HG03432 (cell line): ENCODE data around the gene GABPB1.

Source experiments
- ATAC-seq: cut with Tn5 transposase; IDR thresholded peaks from one replicate; pipeline ENCODE4 v1.9.1; 2021; ENCODE audit warnings: mild to moderate bottlenecking, moderate library complexity; ENCODE audit not compliant: unreplicated experiment

The GABPB1 gene

DNA sequence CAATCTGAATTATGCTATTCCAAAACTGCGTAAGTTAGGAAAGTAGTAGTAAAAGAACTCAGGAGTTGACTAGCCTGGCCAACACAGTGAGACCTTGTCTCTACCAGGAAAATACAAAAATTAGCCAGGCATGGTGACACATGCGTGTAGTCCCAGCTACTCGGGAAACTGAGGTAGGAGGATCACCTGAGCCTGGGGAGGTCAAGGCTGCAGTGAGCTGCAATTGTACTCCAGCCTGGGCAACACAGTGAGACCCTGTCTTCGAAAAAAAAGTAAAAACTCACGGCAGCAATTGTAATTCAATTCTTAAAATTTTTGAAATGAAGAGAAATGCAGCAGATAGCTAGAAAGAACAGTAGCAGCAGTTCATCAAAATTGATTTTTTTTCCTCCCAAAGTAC, 9.7 kb downstream of the GABPB1 start:
- ATAC-seq: no peak

GRCh38 chr15:50344006-50344464, 11.0 kb downstream of the GABPB1 start:
- ATAC-seq: no peak

- ATAC-seq: no peak
Observed at GRCh38 chr15:50341616-50342136, 13.3 kb downstream of the GABPB1 start.

DNA sequence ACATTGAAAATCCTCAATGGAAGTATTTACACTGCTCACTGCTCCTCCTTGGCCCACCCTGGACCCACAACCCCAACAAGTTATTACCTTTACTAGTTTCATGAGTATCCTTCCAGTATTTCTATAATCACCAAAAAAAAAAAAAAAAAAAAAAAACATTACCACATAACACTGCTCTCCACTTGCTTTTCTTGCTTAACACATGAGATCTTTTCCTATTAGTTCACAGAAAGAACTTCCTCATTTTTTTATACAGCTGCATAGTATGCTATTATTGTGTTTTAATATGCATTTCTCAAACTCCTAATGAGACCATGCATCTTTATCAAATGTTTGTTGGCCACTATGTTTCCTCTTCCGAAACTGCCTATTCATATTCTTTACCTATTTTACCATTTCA, 14.6 kb downstream of the GABPB1 start:
- ATAC-seq: no peak

DNA sequence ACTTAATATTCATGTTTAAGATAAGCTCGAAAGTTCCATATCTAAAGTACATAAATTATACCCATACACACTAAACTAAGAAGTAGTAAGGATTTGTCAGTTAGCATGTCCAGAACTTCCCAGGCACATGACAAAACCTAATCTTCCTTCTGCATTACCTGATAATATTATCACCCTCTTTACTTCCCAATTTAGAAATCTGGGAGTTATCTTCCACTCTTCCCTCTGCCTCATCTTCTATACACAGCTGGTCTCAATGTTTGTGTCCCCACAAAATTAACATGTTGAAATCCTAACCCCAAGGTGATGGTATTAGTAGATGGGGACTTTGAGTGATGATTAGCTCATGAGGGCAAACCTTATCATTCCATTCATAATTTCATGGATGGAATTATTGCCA, 15.3 kb downstream of the GABPB1 start:
- no peak for ATAC-seq

- ATAC-seq: no peak
Observed at GRCh38 chr15:50335251-50335650, 19.7 kb downstream of the GABPB1 start.

GRCh38 chr15:50333229-50333628, 21.8 kb downstream of the GABPB1 start:
- no peak for ATAC-seq

GRCh38 chr15:50330921-50331320, 24.1 kb downstream of the GABPB1 start:
- ATAC-seq: peak; percentile 62

GRCh38 chr15:50328116-50328515, 26.9 kb downstream of the GABPB1 start:
- no peak for ATAC-seq

- ATAC-seq: no peak
Observed at GRCh38 chr15:50321680-50322210, 33.3 kb downstream of the GABPB1 start.

DNA sequence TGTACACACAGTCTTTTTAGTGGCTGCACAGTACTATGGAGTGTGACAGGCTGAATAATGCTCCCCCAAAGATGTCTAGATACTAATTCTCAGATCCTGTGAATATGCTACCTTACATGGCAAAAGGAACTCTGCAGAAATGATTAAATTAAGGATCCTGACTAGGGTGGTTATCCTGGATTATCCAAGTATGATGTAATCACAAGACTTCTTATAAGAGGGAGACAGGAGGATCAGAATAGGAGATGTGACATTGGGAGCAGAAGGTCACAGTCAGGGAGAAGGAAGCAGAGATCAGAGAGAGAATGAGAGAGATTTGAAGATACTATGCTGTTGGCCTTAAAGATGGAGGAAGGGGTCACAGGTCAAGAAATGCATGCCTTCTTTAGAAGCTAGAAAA, 34.5 kb downstream of the GABPB1 start:
- ATAC-seq: no peak

DNA sequence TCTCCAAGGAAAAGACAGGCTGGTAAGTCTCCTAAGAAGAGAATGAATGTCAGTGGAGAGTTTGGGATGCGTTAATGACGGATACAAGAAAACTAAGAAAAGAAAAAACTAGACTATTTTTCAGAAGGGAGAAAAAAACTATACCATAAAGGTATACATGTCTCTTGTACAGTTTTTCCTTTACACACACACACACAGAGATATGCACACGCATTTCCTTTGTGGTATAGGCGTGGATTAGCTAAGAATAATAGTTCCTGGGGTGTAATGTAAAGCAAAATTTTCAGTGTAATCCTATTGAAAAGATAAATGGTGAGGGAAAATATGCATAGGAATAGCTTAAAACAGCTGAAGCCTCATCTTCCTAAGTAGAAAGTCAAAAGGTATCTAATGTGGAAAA, 36.3 kb downstream of the GABPB1 start:
- ATAC-seq: no peak

- ATAC-seq: peak; percentile 58
Observed at GRCh38 chr15:50315814-50316630, 39.0 kb downstream of the GABPB1 start.

DNA sequence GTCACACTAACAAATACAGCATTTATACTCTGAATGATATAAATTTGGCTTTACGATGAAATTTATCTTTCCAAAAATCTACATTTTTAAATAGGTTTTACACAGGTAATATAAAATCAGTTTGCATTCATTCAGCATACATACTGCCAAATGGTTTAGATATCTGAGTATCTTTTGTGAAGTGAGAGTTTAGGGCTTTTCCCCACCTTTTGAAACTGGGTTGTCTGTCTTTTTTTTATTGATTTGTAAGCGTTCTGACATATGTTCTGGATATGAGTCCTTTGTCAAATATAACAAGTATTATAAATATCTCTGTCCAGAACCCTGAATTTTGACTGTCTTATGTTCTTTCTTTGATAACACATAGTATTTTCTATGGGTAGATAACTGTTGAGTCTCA, 42.4 kb downstream of the GABPB1 start:
- no peak for ATAC-seq

GRCh38 chr15:50307799-50308198, 47.2 kb downstream of the GABPB1 start:
- ATAC-seq: no peak

- ATAC-seq: no peak
Observed at GRCh38 chr15:50304836-50305235, 50.2 kb downstream of the GABPB1 start.

GRCh38 chr15:50302581-50302980, 52.4 kb downstream of the GABPB1 start:
- ATAC-seq: no peak

DNA sequence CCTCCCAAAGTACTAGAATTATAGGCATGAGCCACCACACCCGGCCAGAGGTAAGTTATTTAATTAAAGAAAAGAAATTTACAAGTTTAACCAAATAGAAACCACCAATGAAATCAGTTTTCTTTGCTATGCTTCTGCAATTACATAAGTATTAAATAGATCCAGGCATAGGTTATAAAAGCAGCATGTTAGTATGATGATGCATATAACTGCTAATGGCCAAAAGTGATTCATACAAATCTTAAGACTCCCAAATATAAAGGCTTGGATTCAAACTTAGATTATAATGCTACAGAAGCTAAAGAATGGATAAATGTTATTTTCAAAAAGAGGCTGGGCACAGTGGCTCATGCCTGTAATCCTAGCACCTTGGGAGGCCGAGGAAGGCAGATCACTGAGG, 56.7 kb downstream of the GABPB1 start:
- no peak for ATAC-seq

GRCh38 chr15:50295966-50296365, 59.0 kb downstream of the GABPB1 start:
- no peak for ATAC-seq

- no peak for ATAC-seq
Observed at GRCh38 chr15:50289749-50290148, 65.2 kb downstream of the GABPB1 start.

- ATAC-seq: no peak
Observed at GRCh38 chr15:50287324-50288116, 67.5 kb downstream of the GABPB1 start.

- ATAC-seq: no peak
Observed at GRCh38 chr15:50281427-50281826, 73.6 kb downstream of the GABPB1 start.
